HCT116 (cell line): Measurements from ENCODE around the gene GPR89B. TPM values are rescaled to one million over a fixed set of nuclear protein-coding genes. Genes with fewer than 3 reads are reported as not detected.
"Not testable (repeated sequence)": the region's sequence is repeated elsewhere in the genome, so short reads cannot be mapped to it uniquely, and the experiment has no call there.

Experiments
- ATAC-seq: fragments of 200-7000 bp; cut with Tn5 transposase; 2 replicates; pipeline ENCODE4 v1.9.1; 2020; ENCODE audit warnings: mild to moderate bottlenecking, moderate library complexity
- BruUV-seq: library from RNA; stranded (reverse); fragments of 400-500 nt; replicated peaks from 2 replicates; lab custom pipeline; 2021; lab: Mats Ljungman, UMichigan
- CTCF ChIA-PET: fragments of 300-600 bp; sonication (Branson Sonifier 250); formaldehyde crosslinking; loops from one replicate; lab custom pipeline; 2021; ENCODE audit warnings: antibody characterized with exemption; lab: Charles Lee
- POLR2A ChIA-PET: fragments of 300-600, 350-600 bp; sonication (Branson Sonifier 250); formaldehyde crosslinking; loops from one replicate; lab custom pipeline; 2021; ENCODE audit warnings: antibody characterized with exemption; lab: Charles Lee
- RAD21 ChIA-PET, 2 experiments: fragments of 300-600 bp; sonication (Branson Sonifier 250); formaldehyde crosslinking; loops; one replicate each; lab custom pipeline; 2023; ENCODE audit warnings: low total read pairs in 2 of 2; ENCODE audit not compliant: uncharacterized antibody in 2 of 2, unreplicated experiment in 2 of 2, low non-redundant PET in 1 of 2; lab: Charles Lee
- DNase-seq: peaks from one replicate; pipeline ENCODE4 v3.0.0-alpha.2; 2010; ENCODE audit warnings: low read depth, low spot score
- H2AFZ ChIP-seq: fragments of 200-600 bp; shearing (Covaris generic), sonication (generic); 2 replicates; pipeline ENCODE4 v1.6.1; 2017; ENCODE audit warnings: low read depth, mixed run types, mixed read lengths, antibody characterized with exemption, low read length; ENCODE audit not compliant: poor library complexity, severe bottlenecking
- H3K27ac ChIP-seq: 2 replicates; pipeline ENCODE4 v1.5.1; 2012; ENCODE audit warnings: low read depth, low read length
- H3K27me3 ChIP-seq: fragments of 200-600 bp; sonication (generic); 2 replicates; pipeline ENCODE4 v1.6.1; 2016; ENCODE audit warnings: mixed run types, low read length, mixed read lengths; ENCODE audit not compliant: insufficient read depth
- H3K36me3 ChIP-seq, 2 experiments: fragments of 200-500 bp in 1 of 2; fragments of 200-600 bp in 1 of 2; sonication (Bioruptor generic) in 1 of 2; sonication (generic) in 1 of 2; 2 replicates each; pipeline versions ENCODE4 v1.5.1 to v1.6.1; 2014 to 2016; ENCODE audit warnings: low read length in 2 of 2, inconsistent platforms in 1 of 2, mixed read lengths in 1 of 2, mixed run types in 1 of 2; ENCODE audit not compliant: insufficient read depth in 2 of 2, control insufficient read depth in 1 of 2
- H3K4me1 ChIP-seq, 2 experiments: fragments of 200-600 bp in 1 of 2; sonication (generic) in 1 of 2; 2 replicates each; pipeline versions ENCODE4 v1.5.1 to v1.6.1; 2012 to 2017; ENCODE audit warnings: low read length in 2 of 2, inconsistent platforms in 1 of 2, mild to moderate bottlenecking in 1 of 2, mixed read lengths in 1 of 2, mixed run types in 1 of 2, moderate library complexity in 1 of 2; ENCODE audit not compliant: insufficient read depth in 2 of 2, control insufficient read depth in 1 of 2
- H3K4me2 ChIP-seq: fragments of 200-600 bp; sonication (generic); 2 replicates; pipeline ENCODE4 v1.6.1; 2017; ENCODE audit warnings: mixed run types, low read length, mixed read lengths
- H3K4me3 ChIP-seq, 2 experiments: fragments of 200-600 bp in 1 of 2; sonication (generic) in 1 of 2; replicated peaks in 1 of 2; 2 replicates each; pipeline ENCODE4 v1.5.1; 2011 to 2016; ENCODE audit warnings: low read length in 2 of 2, control low read depth in 1 of 2, low read depth in 1 of 2, mild to moderate bottlenecking in 1 of 2, mixed read lengths in 1 of 2, mixed run types in 1 of 2
- H3K79me2 ChIP-seq: fragments of 200-600 bp; sonication (generic); 2 replicates; pipeline ENCODE4 v1.6.1; 2017; ENCODE audit warnings: mild to moderate bottlenecking, mixed run types, low read length, moderate library complexity, mixed read lengths; ENCODE audit not compliant: insufficient read depth
- H3K9ac ChIP-seq: fragments of 200-600 bp; sonication (generic); 2 replicates; pipeline ENCODE4 v1.6.1; 2016; ENCODE audit warnings: low read length, mixed read lengths
- H3K9me2 ChIP-seq: fragments of 200-600 bp; sonication (generic), shearing (Covaris generic); 2 replicates; pipeline ENCODE4 v1.6.1; 2017; ENCODE audit warnings: mixed run types, mild to moderate bottlenecking, moderate library complexity; ENCODE audit not compliant: insufficient read depth
- H3K9me3 ChIP-seq, 2 experiments: fragments of 200-500 bp in 1 of 2; fragments of 200-600 bp in 1 of 2; sonication (Bioruptor generic) in 1 of 2; sonication (generic) in 1 of 2; 2 replicates each; pipeline ENCODE4 v1.6.1; 2014 to 2017; ENCODE audit warnings: low read length in 2 of 2, mixed read lengths in 2 of 2, inconsistent platforms in 1 of 2, low read depth in 1 of 2, mild to moderate bottlenecking in 1 of 2, mixed run types in 1 of 2, moderate library complexity in 1 of 2; ENCODE audit not compliant: control insufficient read depth in 1 of 2, insufficient read depth in 1 of 2
- H4K20me1 ChIP-seq: fragments of 200-600 bp; sonication (generic), shearing (Covaris generic); 2 replicates; pipeline ENCODE4 v1.6.1; 2017; ENCODE audit warnings: mixed run types, mild to moderate bottlenecking, moderate library complexity; ENCODE audit not compliant: insufficient read depth
- intact Hi-C: fragments of 100-400 bp; cut with micrococcal nuclease; formaldehyde crosslinking; loops from 2 replicates; pipeline ENCODE4 v1.10.0; 2022
- total RNA-seq: library from RNA; stranded (reverse); gene quantifications from one replicate; pipeline ENCODE4 v1.2.1, GENCODE V29; 2021; ENCODE audit not compliant: unreplicated experiment

GPR89B gene
- total RNA-seq, 1 experiment from 2014 or later: 11.0 TPM

DNA sequence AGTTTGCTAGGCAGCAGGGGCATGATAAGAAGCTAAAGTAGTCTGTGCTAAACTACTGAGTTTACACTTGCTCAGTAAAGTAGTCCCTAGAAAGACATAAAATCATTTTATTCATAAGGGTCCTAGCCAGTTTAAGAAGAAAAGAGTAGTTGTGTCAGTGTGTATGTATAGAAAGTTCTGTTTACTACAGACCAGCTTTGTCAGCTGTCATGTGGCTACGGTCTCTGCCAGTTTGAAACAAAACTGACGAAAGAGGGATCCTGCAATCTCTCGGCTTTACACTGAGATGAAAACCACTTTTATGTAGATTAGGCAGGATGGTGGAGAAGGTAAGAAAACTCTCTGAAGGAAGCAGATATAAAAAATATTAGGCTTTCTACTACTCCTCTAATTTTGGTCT is 7.1 kb downstream of the GPR89B start:
- H3K4me1 ChIP-seq, H3K27ac ChIP-seq, H3K9me2 ChIP-seq, H4K20me1 ChIP-seq, H3K79me2 ChIP-seq, BruUV-seq, ATAC-seq, H3K9me3 ChIP-seq, H3K4me3 ChIP-seq, H3K9ac ChIP-seq, CTCF ChIA-PET, POLR2A ChIA-PET, H2AFZ ChIP-seq, DNase-seq, H3K36me3 ChIP-seq, H3K27me3 ChIP-seq, intact Hi-C loops, H3K4me2 ChIP-seq, RAD21 ChIA-PET: not testable (repeated sequence)

DNA sequence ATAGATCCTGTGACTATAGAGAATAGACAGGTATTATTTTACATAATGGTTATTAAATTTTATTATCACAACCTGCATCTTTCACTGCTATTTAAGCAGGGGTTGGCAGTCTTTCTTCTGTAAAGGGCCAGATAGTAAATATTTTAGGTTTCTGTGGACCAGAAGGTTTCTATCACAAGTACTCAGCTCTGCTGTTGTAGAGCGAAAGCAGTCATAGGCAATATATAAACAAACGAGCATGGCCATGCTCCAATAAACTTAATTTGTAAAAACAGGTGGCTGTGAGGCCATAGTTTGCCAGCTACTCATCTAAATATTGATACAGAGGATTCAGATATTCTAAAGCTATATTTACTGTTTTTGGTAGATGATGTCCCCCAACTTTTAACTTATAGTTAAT is 12.2 kb downstream of the GPR89B start:
- ATAC-seq, DNase-seq, CTCF ChIA-PET: not testable (repeated sequence)

DNA sequence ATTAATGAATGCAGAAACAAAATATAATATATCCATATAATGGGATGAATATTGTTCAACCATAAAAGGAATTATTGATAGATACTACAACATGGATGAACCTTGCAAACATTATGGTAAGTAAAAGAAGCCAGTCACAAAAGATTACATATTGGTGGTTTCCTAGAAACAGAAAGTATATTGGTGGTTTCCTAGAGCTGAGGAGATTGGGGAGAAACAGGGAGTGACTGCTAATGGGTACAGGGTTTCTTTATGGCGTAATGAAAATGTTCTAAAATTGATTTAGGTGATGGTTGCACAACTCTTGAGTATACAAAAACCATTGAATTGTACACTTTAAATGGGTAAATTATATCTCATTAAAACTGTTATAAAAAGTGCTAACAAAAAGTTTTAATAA is 14.3 kb downstream of the GPR89B start:
- RAD21 ChIA-PET, H3K4me2 ChIP-seq, H4K20me1 ChIP-seq, BruUV-seq, H3K4me3 ChIP-seq, H3K27me3 ChIP-seq, CTCF ChIA-PET, POLR2A ChIA-PET, H3K79me2 ChIP-seq, intact Hi-C loops, H3K4me1 ChIP-seq, ATAC-seq, DNase-seq, H3K27ac ChIP-seq, H3K36me3 ChIP-seq, H3K9ac ChIP-seq, H3K9me3 ChIP-seq, H2AFZ ChIP-seq, H3K9me2 ChIP-seq: not testable (repeated sequence)

More for the DNA sequence above, 12.2 kb downstream of the GPR89B start:
- H3K79me2 ChIP-seq, H3K4me2 ChIP-seq, POLR2A ChIA-PET, H3K9me2 ChIP-seq, H3K4me3 ChIP-seq, RAD21 ChIA-PET, H2AFZ ChIP-seq, H3K27ac ChIP-seq, intact Hi-C loops, BruUV-seq, H3K27me3 ChIP-seq, H4K20me1 ChIP-seq, H3K9ac ChIP-seq, H3K36me3 ChIP-seq, H3K9me3 ChIP-seq, H3K4me1 ChIP-seq: not testable (repeated sequence)

DNA sequence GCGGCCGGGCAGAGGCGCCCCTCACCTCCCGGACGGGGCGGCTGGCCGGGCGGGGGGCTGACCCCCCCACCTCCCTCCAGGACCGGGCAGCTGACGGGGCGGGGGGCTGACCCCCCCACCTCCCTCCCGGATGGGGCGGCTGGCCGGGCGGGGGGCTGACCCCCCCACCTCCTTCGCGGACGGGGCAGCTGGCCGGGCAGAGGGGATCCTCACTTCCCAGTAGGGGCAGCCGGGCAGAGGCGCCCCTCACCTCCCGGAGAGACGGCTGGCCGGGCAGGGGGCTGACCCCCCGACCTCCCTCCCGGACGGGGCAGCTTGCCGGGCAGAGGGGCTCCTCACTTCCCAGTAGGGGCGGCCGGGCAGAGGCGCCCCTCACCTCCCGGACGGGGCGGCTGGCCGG is 21.3 kb downstream of the GPR89B start:
- BruUV-seq, H2AFZ ChIP-seq, H3K4me1 ChIP-seq, DNase-seq, H3K4me3 ChIP-seq, H3K9me3 ChIP-seq, CTCF ChIA-PET, H3K27ac ChIP-seq, H3K9me2 ChIP-seq, H3K27me3 ChIP-seq, RAD21 ChIA-PET, POLR2A ChIA-PET, H3K79me2 ChIP-seq, intact Hi-C loops, H3K36me3 ChIP-seq, H3K9ac ChIP-seq, H3K4me2 ChIP-seq, ATAC-seq, H4K20me1 ChIP-seq: not testable (repeated sequence)

DNA sequence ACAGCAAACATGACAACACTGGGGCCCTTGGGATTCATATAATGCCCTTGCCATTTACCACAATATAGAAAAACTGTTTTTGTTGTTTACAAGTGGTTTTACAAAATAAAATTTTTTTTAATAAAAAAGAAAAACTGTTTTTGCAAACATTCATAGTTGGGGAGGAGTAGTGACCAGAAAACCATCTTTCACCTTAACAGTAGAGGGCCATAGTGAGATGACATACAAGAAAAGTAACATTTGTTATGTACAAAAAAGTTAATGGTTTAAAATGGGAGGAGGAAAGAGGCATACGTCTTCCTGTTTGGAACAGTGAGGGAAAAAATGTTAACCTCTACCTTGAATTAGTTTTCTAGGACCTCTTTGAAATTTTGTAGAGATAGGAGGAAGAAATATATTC is 30.7 kb downstream of the GPR89B start:
- ATAC-seq, H3K9ac ChIP-seq, DNase-seq, POLR2A ChIA-PET, H3K79me2 ChIP-seq, intact Hi-C loops, H3K4me2 ChIP-seq, CTCF ChIA-PET, H2AFZ ChIP-seq, H3K4me1 ChIP-seq, H3K27ac ChIP-seq, RAD21 ChIA-PET, H3K9me2 ChIP-seq, BruUV-seq, H3K27me3 ChIP-seq, H3K4me3 ChIP-seq, H4K20me1 ChIP-seq, H3K36me3 ChIP-seq, H3K9me3 ChIP-seq: not testable (repeated sequence)
